GM12878 (cell line): ENCODE measurements around the gene ADAMTS1. TPM values are rescaled to one million over a fixed set of nuclear protein-coding genes. Genes with fewer than 3 reads are reported as not detected.

Experiments used
- ATAC-seq: fragments of 200-7000 bp; cut with Tn5 transposase; 3 replicates; pipeline ENCODE4 v1.9.1; 2020; ENCODE audit warnings: mild to moderate bottlenecking, moderate library complexity
- BruUV-seq: library from RNA; stranded (reverse); fragments of 400-500 nt; replicated peaks from 2 replicates; lab custom pipeline; 2021; lab: Mats Ljungman, UMichigan
- CTCF ChIA-PET: fragments of 300-600 bp; sonication (Branson Sonifier 250); formaldehyde crosslinking; extraction: SDS; loops from one replicate; lab custom pipeline; 2021; ENCODE audit warnings: inconsistent platforms; lab: Yijun Ruan, JAX
- POLR2A ChIA-PET: fragments of 350-600 bp; formaldehyde crosslinking; extraction: SDS; loops from one replicate; lab custom pipeline; 2021; ENCODE audit warnings: inconsistent platforms; lab: Charles Lee
- RAD21 ChIA-PET: fragments of 300-600 bp; sonication (Branson Sonifier 250); formaldehyde crosslinking; loops from one replicate; lab custom pipeline; 2023; ENCODE audit warnings: antibody characterized with exemption; ENCODE audit not compliant: unreplicated experiment; lab: Charles Lee
- SMC1A ChIA-PET: fragments of 300-600 bp; sonication (Branson Sonifier 250); formaldehyde crosslinking; loops from one replicate; lab custom pipeline; 2023; ENCODE audit not compliant: unreplicated experiment, uncharacterized antibody; lab: Charles Lee
- DNase-seq: peaks from one replicate; pipeline ENCODE4 v3.0.0-alpha.2; 2011; ENCODE audit warnings: low read depth, low spot score
- FAIRE-seq: peaks from 3 replicates; lab custom pipeline; 2011; peaks lifted over from hg19 to GRCh38; lab: Jason Lieb, UNC
- H2AFZ ChIP-seq: 2 replicates; pipeline ENCODE4 v1.6.0; 2011; ENCODE audit warnings: low read depth, low read length, control low read depth; ENCODE audit not compliant: control insufficient read depth
- H3K27ac ChIP-seq: 2 replicates; pipeline ENCODE4 v1.5.1; 2011; ENCODE audit warnings: control low read depth; ENCODE audit not compliant: control insufficient read depth, insufficient read depth
- H3K27me3 ChIP-seq, 2 experiments: replicated peaks in 1 of 2; 2 replicates each; pipeline versions ENCODE4 v1.6.0 to v1.6.1; 2011; ENCODE audit warnings: low read length in 1 of 2; ENCODE audit not compliant: control insufficient read depth in 2 of 2, insufficient read depth in 2 of 2
- H3K36me3 ChIP-seq, 2 experiments: 2 replicates each; pipeline ENCODE4 v1.5.1; 2011; ENCODE audit warnings: low read length in 1 of 2; ENCODE audit not compliant: control insufficient read depth in 2 of 2, insufficient read depth in 2 of 2
- H3K4me1 ChIP-seq: 2 replicates; pipeline ENCODE4 v1.6.1; 2011; ENCODE audit warnings: mild to moderate bottlenecking, low read length, moderate library complexity, mixed read lengths; ENCODE audit not compliant: control insufficient read depth, insufficient read depth
- H3K4me2 ChIP-seq: 2 replicates; pipeline ENCODE4 v1.6.0; 2011; ENCODE audit warnings: control low read depth; ENCODE audit not compliant: control insufficient read depth, insufficient read depth
- H3K4me3 ChIP-seq: fragments of 200-600 bp; sonication (generic); 2 replicates; pipeline ENCODE4 v1.5.1; 2016
- H3K79me2 ChIP-seq: 2 replicates; pipeline ENCODE4 v1.6.0; 2011; ENCODE audit warnings: low read length; ENCODE audit not compliant: control insufficient read depth, insufficient read depth
- H3K9ac ChIP-seq: 2 replicates; pipeline ENCODE4 v1.8.0; 2011; ENCODE audit warnings: low read length, control low read depth, mixed read lengths; ENCODE audit not compliant: control insufficient read depth, insufficient read depth
- H3K9me3 ChIP-seq: replicated peaks from 3 replicates; pipeline ENCODE4 v1.5.1; 2011; ENCODE audit warnings: mild to moderate bottlenecking, low read length; ENCODE audit not compliant: control insufficient read depth, insufficient read depth
- H4K20me1 ChIP-seq: 2 replicates; pipeline ENCODE4 v1.6.0; 2011; ENCODE audit not compliant: control insufficient read depth, insufficient read depth
- IKZF2 ChIP-seq, 2 experiments: fragments of 450-650 bp; IDR thresholded peaks; 2 replicates each; pipeline ENCODE4 v1.6.1; 2017; ENCODE audit warnings: mild to moderate bottlenecking in 2 of 2, moderate library complexity in 2 of 2
- MYB ChIP-seq: fragments of 150-350 bp; IDR thresholded peaks from 2 replicates; pipeline ENCODE4 v1.6.1; 2014; ENCODE audit warnings: mild to moderate bottlenecking, low read depth, low read length, borderline replicate concordance
- SREBF2 ChIP-seq: IDR thresholded peaks from 2 replicates; pipeline ENCODE4 v1.6.1; 2012; ENCODE audit warnings: mild to moderate bottlenecking, low read length
- STAT3 ChIP-seq: IDR thresholded peaks from 2 replicates; pipeline ENCODE4 v1.6.1; 2011; ENCODE audit warnings: low read depth, low read length, improper control_type of control experiment
- SUZ12 ChIP-seq: fragments of 200-600 bp; sonication (generic); IDR thresholded peaks from one replicate; pipeline ENCODE4 v1.6.1; 2018; ENCODE audit warnings: antibody characterized with exemption, mild to moderate bottlenecking; ENCODE audit not compliant: unreplicated experiment
- TAF1 ChIP-seq: IDR thresholded peaks from 2 replicates; pipeline ENCODE4 v1.6.1; 2011; ENCODE audit warnings: mild to moderate bottlenecking, low read depth, low read length, borderline replicate concordance
- WGBS: methylation state at CpG from one replicate; pipeline ENCODE4 v1.1.6; 2016; ENCODE audit warnings: low lambda C conversion rate; ENCODE audit not compliant: insufficient replicate concordance, insufficient coverage; ENCODE audit errors: missing lambda C conversion rate; 5-methylcytosine and 5-hydroxymethylcytosine counted together
- in situ Hi-C: fragments of 300-500 bp; cut with MboI; formaldehyde crosslinking; loops from 9 replicates; pipeline ENCODE4 v1.14.3; 2018; ENCODE audit warnings: mixed read lengths
- intact Hi-C: fragments of 100-400 bp; cut with micrococcal nuclease; formaldehyde crosslinking; loops from one replicate; pipeline ENCODE4 v1.14.2; 2022; ENCODE audit not compliant: unreplicated experiment
- polyA plus RNA-seq, 11 experiments: library from polyadenylated mRNA; depleted of rRNA in 4 of 11; unstranded in 6 of 11; stranded (reverse) in 5 of 11; fragments of >200 nt; fragmentation: Nextera tagmentation in 4 of 11; fragmentation: Illumina TruSeq in 1 of 11; extraction: Ambion mirVana in 4 of 11; extraction: Trizol in 1 of 11; gene quantifications; 1 replicate in 1 of 11; 2 replicates in 10 of 11; pipeline versions ENCODE4 v1.2.1 to v1.2.3, GENCODE V29; 2011 to 2016; ENCODE audit warnings: inconsistent platforms in 2 of 11, missing spikeins in 2 of 11, low read depth in 1 of 11
- total RNA-seq, 4 experiments: library from RNA; depleted of rRNA in 3 of 4; stranded (reverse); fragments of >200 nt in 3 of 4; fragmentation: Illumina TruSeq in 1 of 4; extraction: Trizol in 1 of 4; gene quantifications; 2 replicates each; pipeline versions ENCODE4 v1.2.1 to v1.2.3, GENCODE V29; 2013 to 2021
- TF ChIP-seq, protein P1 (sequence below): fragments of 450-650 bp; IDR thresholded peaks from 2 replicates; pipeline ENCODE4 v1.6.1; 2017; ENCODE audit warnings: low read depth, mild to moderate bottlenecking, moderate library complexity
- TF ChIP-seq, protein P2 (sequence below): fragments of 450-650 bp; formaldehyde crosslinking; IDR thresholded peaks from 2 replicates; pipeline ENCODE4 v1.5.0; 2022; ENCODE audit warnings: mild to moderate bottlenecking, missing genetic modification characterization
- TF ChIP-seq, protein P3 (sequence below): IDR thresholded peaks from 2 replicates; pipeline ENCODE4 v1.6.1; 2012; ENCODE audit warnings: low read depth, low read length, improper control_type of control experiment
- TF ChIP-seq, protein P4 (sequence below): fragments of 450-650 bp; conservative IDR thresholded peaks from 2 replicates; pipeline ENCODE4 v1.6.1; 2017; ENCODE audit warnings: mild to moderate bottlenecking, moderate library complexity

Gene ADAMTS1
- total and polyA plus RNA-seq, 10 of the 15 experiments (the other 5 are each of a cell fraction or from before 2014, with no cell fraction given), result 0.06 to 0.21 (median 0.08) TPM; not detected in 6

DNA sequence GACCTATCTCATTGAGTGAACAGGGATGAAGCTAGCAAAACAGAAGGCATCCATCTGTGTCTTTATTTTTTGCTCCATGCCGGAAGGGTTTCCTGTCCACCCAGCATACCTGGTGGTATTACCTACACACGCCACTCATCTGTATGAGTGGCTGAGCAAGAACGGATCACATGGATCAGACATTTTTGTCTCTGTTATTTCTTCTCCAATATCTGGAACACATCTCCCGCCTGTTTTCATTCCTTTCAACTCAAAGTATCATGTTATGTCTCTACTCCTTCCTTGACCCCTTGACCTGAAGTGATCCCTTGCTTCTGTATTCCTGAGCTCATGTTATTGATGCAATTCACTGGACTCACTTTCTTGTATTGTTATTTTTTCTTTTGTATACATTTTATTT, 24.7 kb downstream of the ADAMTS1 start:
- Histone ChIP-seq H3K27me3 (no peaks in the 10 kb centered on the region), H3K9ac (no peak overlapping the region), H3K4me2 (no peak overlapping the region), H3K9me3 (no peaks in the 10 kb centered on the region), H4K20me1 (no peaks in the 10 kb centered on the region), H3K27ac (no peak overlapping the region), H3K36me3 (no peaks in the 10 kb centered on the region), H3K79me2 (no peaks in the 10 kb centered on the region), H3K4me1 (no peaks in the 10 kb centered on the region), H3K4me3 (no peak overlapping the region), H2AFZ (no peak overlapping the region)
- SMC1A ChIA-PET, result no interaction called here
- FAIRE-seq (no peak), DNase-seq (no peak), ATAC-seq (no peak)
- TF ChIP-seq, protein P1, sequence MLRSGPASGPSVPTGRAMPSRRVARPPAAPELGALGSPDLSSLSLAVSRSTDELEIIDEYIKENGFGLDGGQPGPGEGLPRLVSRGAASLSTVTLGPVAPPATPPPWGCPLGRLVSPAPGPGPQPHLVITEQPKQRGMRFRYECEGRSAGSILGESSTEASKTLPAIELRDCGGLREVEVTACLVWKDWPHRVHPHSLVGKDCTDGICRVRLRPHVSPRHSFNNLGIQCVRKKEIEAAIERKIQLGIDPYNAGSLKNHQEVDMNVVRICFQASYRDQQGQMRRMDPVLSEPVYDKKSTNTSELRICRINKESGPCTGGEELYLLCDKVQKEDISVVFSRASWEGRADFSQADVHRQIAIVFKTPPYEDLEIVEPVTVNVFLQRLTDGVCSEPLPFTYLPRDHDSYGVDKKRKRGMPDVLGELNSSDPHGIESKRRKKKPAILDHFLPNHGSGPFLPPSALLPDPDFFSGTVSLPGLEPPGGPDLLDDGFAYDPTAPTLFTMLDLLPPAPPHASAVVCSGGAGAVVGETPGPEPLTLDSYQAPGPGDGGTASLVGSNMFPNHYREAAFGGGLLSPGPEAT, result no peak
- TF ChIP-seq IKZF2 (IDR thresholded peaks at IDR 0.05) (no peak), STAT3 (no peak), MYB (no peak), SREBF2 (no peak), SUZ12 (no peak), TAF1 (no peak)
- TF ChIP-seq, protein P2, sequence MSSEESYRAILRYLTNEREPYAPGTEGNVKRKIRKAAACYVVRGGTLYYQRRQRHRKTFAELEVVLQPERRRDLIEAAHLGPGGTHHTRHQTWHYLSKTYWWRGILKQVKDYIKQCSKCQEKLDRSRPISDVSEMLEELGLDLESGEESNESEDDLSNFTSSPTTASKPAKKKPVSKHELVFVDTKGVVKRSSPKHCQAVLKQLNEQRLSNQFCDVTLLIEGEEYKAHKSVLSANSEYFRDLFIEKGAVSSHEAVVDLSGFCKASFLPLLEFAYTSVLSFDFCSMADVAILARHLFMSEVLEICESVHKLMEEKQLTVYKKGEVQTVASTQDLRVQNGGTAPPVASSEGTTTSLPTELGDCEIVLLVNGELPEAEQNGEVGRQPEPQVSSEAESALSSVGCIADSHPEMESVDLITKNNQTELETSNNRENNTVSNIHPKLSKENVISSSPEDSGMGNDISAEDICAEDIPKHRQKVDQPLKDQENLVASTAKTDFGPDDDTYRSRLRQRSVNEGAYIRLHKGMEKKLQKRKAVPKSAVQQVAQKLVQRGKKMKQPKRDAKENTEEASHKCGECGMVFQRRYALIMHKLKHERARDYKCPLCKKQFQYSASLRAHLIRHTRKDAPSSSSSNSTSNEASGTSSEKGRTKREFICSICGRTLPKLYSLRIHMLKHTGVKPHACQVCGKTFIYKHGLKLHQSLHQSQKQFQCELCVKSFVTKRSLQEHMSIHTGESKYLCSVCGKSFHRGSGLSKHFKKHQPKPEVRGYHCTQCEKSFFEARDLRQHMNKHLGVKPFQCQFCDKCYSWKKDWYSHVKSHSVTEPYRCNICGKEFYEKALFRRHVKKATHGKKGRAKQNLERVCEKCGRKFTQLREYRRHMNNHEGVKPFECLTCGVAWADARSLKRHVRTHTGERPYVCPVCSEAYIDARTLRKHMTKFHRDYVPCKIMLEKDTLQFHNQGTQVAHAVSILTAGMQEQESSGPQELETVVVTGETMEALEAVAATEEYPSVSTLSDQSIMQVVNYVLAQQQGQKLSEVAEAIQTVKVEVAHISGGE (CRISPR knock-in tag), result no peak
- TF ChIP-seq, protein P3, sequence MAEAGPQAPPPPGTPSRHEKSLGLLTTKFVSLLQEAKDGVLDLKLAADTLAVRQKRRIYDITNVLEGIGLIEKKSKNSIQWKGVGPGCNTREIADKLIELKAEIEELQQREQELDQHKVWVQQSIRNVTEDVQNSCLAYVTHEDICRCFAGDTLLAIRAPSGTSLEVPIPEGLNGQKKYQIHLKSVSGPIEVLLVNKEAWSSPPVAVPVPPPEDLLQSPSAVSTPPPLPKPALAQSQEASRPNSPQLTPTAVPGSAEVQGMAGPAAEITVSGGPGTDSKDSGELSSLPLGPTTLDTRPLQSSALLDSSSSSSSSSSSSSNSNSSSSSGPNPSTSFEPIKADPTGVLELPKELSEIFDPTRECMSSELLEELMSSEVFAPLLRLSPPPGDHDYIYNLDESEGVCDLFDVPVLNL, result no peak
- TF ChIP-seq, protein P4, sequence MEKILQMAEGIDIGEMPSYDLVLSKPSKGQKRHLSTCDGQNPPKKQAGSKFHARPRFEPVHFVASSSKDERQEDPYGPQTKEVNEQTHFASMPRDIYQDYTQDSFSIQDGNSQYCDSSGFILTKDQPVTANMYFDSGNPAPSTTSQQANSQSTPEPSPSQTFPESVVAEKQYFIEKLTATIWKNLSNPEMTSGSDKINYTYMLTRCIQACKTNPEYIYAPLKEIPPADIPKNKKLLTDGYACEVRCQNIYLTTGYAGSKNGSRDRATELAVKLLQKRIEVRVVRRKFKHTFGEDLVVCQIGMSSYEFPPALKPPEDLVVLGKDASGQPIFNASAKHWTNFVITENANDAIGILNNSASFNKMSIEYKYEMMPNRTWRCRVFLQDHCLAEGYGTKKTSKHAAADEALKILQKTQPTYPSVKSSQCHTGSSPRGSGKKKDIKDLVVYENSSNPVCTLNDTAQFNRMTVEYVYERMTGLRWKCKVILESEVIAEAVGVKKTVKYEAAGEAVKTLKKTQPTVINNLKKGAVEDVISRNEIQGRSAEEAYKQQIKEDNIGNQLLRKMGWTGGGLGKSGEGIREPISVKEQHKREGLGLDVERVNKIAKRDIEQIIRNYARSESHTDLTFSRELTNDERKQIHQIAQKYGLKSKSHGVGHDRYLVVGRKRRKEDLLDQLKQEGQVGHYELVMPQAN, result no peak
- in situ Hi-C loops, result no loop called here
- intact Hi-C loops, result no loop called here
- RAD21 ChIA-PET, result no interaction called here
- CTCF ChIA-PET, result no interaction called here
- POLR2A ChIA-PET, result no interaction called here
- WGBS, result 32% methylated on average over 4 of the region's 4 CpGs
- no TSS peak for BruUV-seq
